GM23338 (cell line): ENCODE results near the gene ARHGAP42. TPM values are rescaled to one million over a fixed set of nuclear protein-coding genes. Genes with fewer than 3 reads are reported as not detected.

ENCODE experiments used
- ATAC-seq: fragments of 200-7000 bp; cut with Tn5 transposase; 3 replicates; pipeline ENCODE4 v1.9.1; 2020
- DNase-seq: peaks from one replicate; pipeline ENCODE4 v3.0.0-alpha.2; 2015; ENCODE audit warnings: low spot score
- H2AFZ ChIP-seq: fragments of 200-600 bp; sonication (generic); 2 replicates; pipeline ENCODE4 v1.8.0; 2016; ENCODE audit warnings: antibody characterized with exemption, mild to moderate bottlenecking, moderate library complexity
- H3F3A ChIP-seq: fragments of 200-600 bp; sonication (generic); replicated peaks from 2 replicates; pipeline ENCODE4 v1.8.0; 2017; ENCODE audit warnings: antibody characterized with exemption, mixed run types, low read depth
- H3K27ac ChIP-seq: fragments of 200-600 bp; sonication (generic); 2 replicates; pipeline ENCODE4 v1.6.1; 2016; ENCODE audit warnings: low read depth
- H3K27me3 ChIP-seq: fragments of 200-600 bp; sonication (generic); 2 replicates; pipeline ENCODE4 v1.8.0; 2016; ENCODE audit warnings: mild to moderate bottlenecking, mixed run types, moderate library complexity; ENCODE audit not compliant: insufficient read depth
- H3K36me3 ChIP-seq: fragments of 200-600 bp; sonication (generic); 2 replicates; pipeline ENCODE4 v1.8.0; 2016; ENCODE audit warnings: mild to moderate bottlenecking; ENCODE audit not compliant: insufficient read depth
- H3K4me1 ChIP-seq: fragments of 200-600 bp; sonication (generic); 2 replicates; pipeline ENCODE4 v1.8.0; 2016; ENCODE audit warnings: mild to moderate bottlenecking, moderate library complexity; ENCODE audit not compliant: insufficient read depth
- H3K4me2 ChIP-seq: fragments of 200-600 bp; sonication (generic); 2 replicates; pipeline ENCODE4 v1.7.1; 2017; ENCODE audit warnings: mixed run types
- H3K4me3 ChIP-seq: fragments of 200-600 bp; sonication (generic); 2 replicates; pipeline ENCODE4 v1.6.1; 2016; ENCODE audit warnings: mixed run types
- H3K79me2 ChIP-seq: fragments of 200-600 bp; sonication (generic); replicated peaks from 2 replicates; pipeline ENCODE4 v1.8.0; 2017; ENCODE audit warnings: mild to moderate bottlenecking; ENCODE audit not compliant: insufficient read depth
- H3K9me2 ChIP-seq: fragments of 200-600 bp; sonication (generic); 2 replicates; pipeline ENCODE4 v1.8.0; 2017; ENCODE audit not compliant: insufficient read depth
- H4K20me1 ChIP-seq: fragments of 200-600 bp; sonication (generic); replicated peaks from 2 replicates; pipeline ENCODE4 v1.8.0; 2017; ENCODE audit warnings: mild to moderate bottlenecking; ENCODE audit not compliant: insufficient read depth
- H3K27ac Mint-ChIP-seq: 2 replicates; pipeline ENCODE4 v1.8.0; 2020; ENCODE audit warnings: inconsistent platforms, mild to moderate bottlenecking, moderate library complexity, mixed read lengths
- H3K27me3 Mint-ChIP-seq: 3 replicates; pipeline ENCODE4 v1.8.0; 2022; ENCODE audit warnings: low read depth, mild to moderate bottlenecking, moderate library complexity, mixed read lengths, inconsistent platforms; ENCODE audit not compliant: insufficient read depth, poor library complexity
- H3K36me3 Mint-ChIP-seq: 3 replicates; pipeline ENCODE4 v1.8.0; 2021; ENCODE audit warnings: low read depth, mild to moderate bottlenecking, inconsistent platforms, moderate library complexity, mixed read lengths
- H3K4me1 Mint-ChIP-seq: 3 replicates; pipeline ENCODE4 v1.8.0; 2020; ENCODE audit warnings: mild to moderate bottlenecking, inconsistent platforms, mixed read lengths
- H3K4me3 Mint-ChIP-seq: 3 replicates; pipeline ENCODE4 v1.8.0; 2021; ENCODE audit warnings: moderate library complexity, mild to moderate bottlenecking, inconsistent platforms, mixed read lengths
- H3K9me3 Mint-ChIP-seq: 3 replicates; pipeline ENCODE4 v1.8.0; 2020; ENCODE audit warnings: moderate library complexity, mild to moderate bottlenecking, inconsistent platforms, mixed read lengths
- CREB1 ChIP-seq: fragments of 250-450 bp; sonication (Bioruptor Pico); IDR thresholded peaks from 2 replicates; pipeline ENCODE4 v1.5.0; 2020; ENCODE audit warnings: low read depth, mild to moderate bottlenecking, moderate library complexity
- CTCF ChIP-seq, 2 experiments: fragments of 200-600 bp in 1 of 2; sonication (generic) in 1 of 2; conservative IDR thresholded peaks; 2 replicates each; pipeline versions ENCODE4 v1.5.1 to v1.6.1; 2016 to 2017; ENCODE audit warnings: antibody characterized with exemption in 2 of 2, low read depth in 2 of 2, mild to moderate bottlenecking in 2 of 2, moderate library complexity in 1 of 2
- ETS1 ChIP-seq: IDR thresholded peaks from 2 replicates; pipeline ENCODE4 v1.6.1; 2016; ENCODE audit warnings: antibody characterized with exemption
- EZH2 ChIP-seq: fragments of 200-600 bp; sonication (generic); IDR thresholded peaks from one replicate; pipeline ENCODE4 v1.8.0; 2017; ENCODE audit warnings: antibody characterized with exemption, mild to moderate bottlenecking, low read depth; ENCODE audit not compliant: unreplicated experiment
- EZH2phosphoT487 ChIP-seq: fragments of 200-600 bp; sonication (generic); IDR thresholded peaks from one replicate; pipeline ENCODE4 v1.8.1; 2018; ENCODE audit warnings: antibody characterized with exemption; ENCODE audit not compliant: unreplicated experiment
- JUNB ChIP-seq: IDR thresholded peaks from one replicate; pipeline ENCODE4 v1.6.1; 2016; ENCODE audit warnings: antibody characterized with exemption; ENCODE audit not compliant: unreplicated experiment
- NANOG ChIP-seq: IDR thresholded peaks from 2 replicates; pipeline ENCODE4 v1.6.1; 2016; ENCODE audit warnings: antibody characterized with exemption, borderline replicate concordance
- POLR2AphosphoS5 ChIP-seq: IDR thresholded peaks from 2 replicates; pipeline ENCODE4 v1.6.1; 2016; ENCODE audit warnings: antibody characterized with exemption, low read depth
- REST ChIP-seq: IDR thresholded peaks from one replicate; pipeline ENCODE4 v1.6.1; 2018; ENCODE audit warnings: antibody characterized with exemption; ENCODE audit not compliant: unreplicated experiment
- STAT1 ChIP-seq: IDR thresholded peaks from one replicate; pipeline ENCODE4 v1.6.1; 2016; ENCODE audit warnings: antibody characterized with exemption; ENCODE audit not compliant: unreplicated experiment
- ZNF114 ChIP-seq: fragments of 250-450 bp; sonication (Bioruptor Pico); IDR thresholded peaks from 2 replicates; pipeline ENCODE4 v1.5.0; 2020; ENCODE audit warnings: mild to moderate bottlenecking, moderate library complexity
- ZNF331 ChIP-seq: fragments of 250-450 bp; sonication (Bioruptor Pico); IDR thresholded peaks from 2 replicates; pipeline ENCODE4 v1.5.0; 2020; ENCODE audit warnings: low read depth, mild to moderate bottlenecking, moderate library complexity
- ZNF462 ChIP-seq: fragments of 250-450 bp; sonication (Bioruptor Pico); IDR thresholded peaks from 2 replicates; pipeline ENCODE4 v1.5.0; 2020; ENCODE audit warnings: mild to moderate bottlenecking, moderate library complexity
- polyA plus RNA-seq: library from polyadenylated mRNA; unstranded; fragments of >200 nt; fragmentation: Nextera tagmentation; extraction: Ambion mirVana; gene quantifications from 2 replicates; pipeline ENCODE4 v1.2.1, GENCODE V29; 2016
- total RNA-seq: library from RNA; depleted of rRNA; stranded (reverse); fragments of >200 nt; shearing (Covaris generic); gene quantifications from 2 replicates; pipeline ENCODE4 v1.2.3, GENCODE V29; 2014

Gene ARHGAP42
- total and polyA plus RNA-seq, 2 experiments from 2014 or later, result 23.7 to 35.7 TPM

GRCh38 chr11:100890789-100891188, 203.7 kb downstream of the ARHGAP42 start:
- Histone ChIP-seq H2AFZ (no peak overlapping the region), H3K27ac (no peak overlapping the region), H4K20me1 (no peaks in the 10 kb centered on the region; the same call in 1 of the 2 replicates), H3K36me3 (no peaks in the 10 kb centered on the region), H3K4me3 (no peak overlapping the region), H3K4me1 (no peaks in the 10 kb centered on the region), H3K27me3 (no peaks in the 10 kb centered on the region), H3K9me2 (peaks cover 3% of the 10 kb centered on the region; the same call in 1 of the 2 replicates), H3F3A (no peaks in the 10 kb centered on the region), H3K4me2 (no peak overlapping the region), H3K79me2 (no peaks in the 10 kb centered on the region)
- H3K4me3 Mint-ChIP-seq, result no peak overlapping the region
- H3K4me1 Mint-ChIP-seq, result no peaks in the 10 kb centered on the region; the same call in 2 of the 3 replicates
- H3K27ac Mint-ChIP-seq, result no peak overlapping the region
- no peaks in the 10 kb centered on the region for H3K9me3 Mint-ChIP-seq
- no peak for TF ChIP-seq ZNF462 (CRISPR knock-in tag)
- no peak for TF ChIP-seq EZH2
- TF ChIP-seq JUNB, result no peak
- no peak for TF ChIP-seq NANOG
- TF ChIP-seq EZH2phosphoT487, result no peak
- TF ChIP-seq ZNF114 (CRISPR knock-in tag), result no peak
- no peak for TF ChIP-seq CTCF (conservative IDR thresholded peaks at IDR 0.05; ENCODE audit: low read depth in 2 of 2)
- TF ChIP-seq REST, result no peak
- no peak for TF ChIP-seq STAT1
- TF ChIP-seq ZNF331, result no peak
- no peak for TF ChIP-seq POLR2AphosphoS5
- TF ChIP-seq CREB1 (CRISPR knock-in tag), result no peak
- no peak for TF ChIP-seq ETS1
- no peaks in the 10 kb centered on the region for H3K36me3 Mint-ChIP-seq
- DNase-seq (no peak), ATAC-seq (no peak)
- no peaks in the 10 kb centered on the region for H3K27me3 Mint-ChIP-seq
